Esophagus (tissue), 2 donors: ENCODE measurements around the gene GRB10. TPM values are rescaled to one million over a fixed set of nuclear protein-coding genes. Genes with fewer than 3 reads are reported as not detected.

ENCODE experiments used
- H3K27ac ChIP-seq, 2 donors: one replicate each; pipeline ENCODE4 v1.5.1; 2013; ENCODE audit warnings: low read depth in 2 of 2, mild to moderate bottlenecking in 2 of 2, inconsistent platforms in 1 of 2, low read length in 1 of 2, moderate library complexity in 1 of 2
- H3K27me3 ChIP-seq, 2 donors: one replicate each; pipeline ENCODE4 v1.6.1; 2013; ENCODE audit warnings: low read length in 2 of 2, control low read depth in 1 of 2, mild to moderate bottlenecking in 1 of 2; ENCODE audit not compliant: insufficient read depth in 2 of 2, control insufficient read depth in 1 of 2
- H3K36me3 ChIP-seq, 2 donors: one replicate each; pipeline ENCODE4 v1.6.1; 2013; ENCODE audit warnings: low read length in 1 of 2; ENCODE audit not compliant: control insufficient read depth in 2 of 2, insufficient read depth in 2 of 2
- H3K4me1 ChIP-seq, 2 donors: one replicate each; pipeline ENCODE4 v1.6.1; 2013; ENCODE audit warnings: low read length in 1 of 2; ENCODE audit not compliant: control insufficient read depth in 2 of 2, insufficient read depth in 2 of 2
- H3K4me3 ChIP-seq, 2 donors: one replicate each; pipeline ENCODE4 v1.5.1; 2013; ENCODE audit warnings: low read length in 2 of 2, mild to moderate bottlenecking in 2 of 2, low read depth in 1 of 2, moderate library complexity in 1 of 2
- H3K9me3 ChIP-seq, 2 donors: one replicate each; pipeline ENCODE4 v1.6.1; 2013; ENCODE audit warnings: mild to moderate bottlenecking in 2 of 2, low read depth in 1 of 2, low read length in 1 of 2, moderate library complexity in 1 of 2; ENCODE audit not compliant: control insufficient read depth in 2 of 2, insufficient read depth in 1 of 2
- WGBS, 2 donors: extraction: QIAGEN DNeasy Blood & Tissue Kit; methylation state at CpG; one replicate each; pipeline ENCODE4 v1.1.7; 2013; 5-methylcytosine and 5-hydroxymethylcytosine counted together
- polyA plus RNA-seq, 2 donors: library from polyadenylated mRNA; stranded (reverse); fragments of 200-250 nt; gene quantifications; one replicate each; pipeline ENCODE4 v1.2.3, GENCODE V29; 2013
- donor health status: healthy with polysubstance abuse.
- donor health status: Bipolar disorder and iron deficiency.

GRB10 gene
- polyA plus RNA-seq, 2 donors = 4.0 to 5.0 TPM

DNA sequence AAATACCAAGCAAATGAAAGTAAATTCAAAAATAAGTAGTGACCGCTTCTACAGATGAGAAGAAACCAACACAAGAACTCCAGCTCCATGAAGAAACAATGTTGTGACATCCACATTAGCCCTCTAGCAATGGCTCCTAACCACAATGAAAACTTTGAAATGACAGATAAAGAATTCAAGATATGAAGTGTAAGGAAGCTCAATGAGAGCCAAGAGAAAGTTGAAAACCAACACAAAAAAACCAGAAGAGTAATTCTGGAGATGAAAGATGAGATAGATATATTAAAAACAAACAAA lies 149.3 kb downstream of the GRB10 start:
- no peaks in the 10 kb centered on the region for H3K9me3 ChIP-seq
- WGBS, 2 donors = 96 to 97% methylated on average over 1 of the region's 1 CpG
- H3K4me1 ChIP-seq = peaks cover 0 to 5% of the 10 kb centered on the region in 2 donors
- H3K36me3 ChIP-seq = no peaks in the 10 kb centered on the region
- H3K27me3 ChIP-seq = no peaks in the 10 kb centered on the region
- no peak overlapping the region for H3K27ac ChIP-seq
- H3K4me3 ChIP-seq = no peak overlapping the region

DNA sequence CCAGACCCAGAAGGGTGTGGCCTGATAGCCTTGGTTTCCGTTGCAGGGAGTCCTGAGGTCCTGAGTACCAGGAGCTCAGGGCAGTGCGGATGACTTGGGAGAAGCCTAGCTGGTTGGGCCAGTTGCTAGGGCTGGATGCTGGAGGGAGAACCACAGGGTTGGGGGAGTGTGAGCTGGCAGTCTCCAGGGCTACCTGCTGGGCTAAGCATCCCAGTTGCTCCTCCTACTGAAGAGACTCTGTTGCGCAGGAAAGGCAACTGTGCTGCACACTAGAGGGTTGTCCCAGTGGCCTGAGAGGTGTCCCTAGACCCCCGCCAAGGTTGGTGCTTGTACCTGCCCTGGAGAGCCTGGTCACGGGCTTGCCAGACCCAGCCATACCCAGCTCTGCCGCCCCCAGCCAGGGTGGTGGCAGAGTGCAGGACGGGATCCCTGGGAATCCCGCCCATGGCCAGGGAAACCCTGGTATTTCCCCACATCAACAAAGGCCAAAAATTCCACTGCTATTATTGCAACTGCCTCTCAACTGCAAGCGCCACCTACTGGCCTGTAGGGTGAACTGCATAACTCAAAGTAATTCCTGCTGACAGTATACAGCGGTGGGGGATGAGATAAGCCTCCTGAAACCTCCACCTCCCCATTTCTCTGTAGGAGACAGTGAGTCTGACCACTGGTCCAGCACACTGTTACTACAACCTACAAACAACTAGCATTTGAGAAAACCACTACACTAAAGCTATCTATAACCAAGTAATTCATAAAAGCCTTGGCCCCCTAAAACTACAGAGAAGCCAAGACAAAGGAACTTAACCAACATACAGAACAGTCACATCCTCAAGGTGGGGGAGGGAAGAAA lies 149.9 kb downstream of the GRB10 start:
- Histone ChIP-seq H3K4me1 (peaks cover 0 to 5% of the 10 kb centered on the region in 2 donors), H3K36me3 (no peaks in the 10 kb centered on the region), H3K9me3 (no peaks in the 10 kb centered on the region), H3K27ac (no peak overlapping the region), H3K4me3 (no peak overlapping the region), H3K27me3 (no peaks in the 10 kb centered on the region)
- WGBS, 2 donors = 55 to 67% methylated on average over 10 of the region's 10 CpGs

DNA sequence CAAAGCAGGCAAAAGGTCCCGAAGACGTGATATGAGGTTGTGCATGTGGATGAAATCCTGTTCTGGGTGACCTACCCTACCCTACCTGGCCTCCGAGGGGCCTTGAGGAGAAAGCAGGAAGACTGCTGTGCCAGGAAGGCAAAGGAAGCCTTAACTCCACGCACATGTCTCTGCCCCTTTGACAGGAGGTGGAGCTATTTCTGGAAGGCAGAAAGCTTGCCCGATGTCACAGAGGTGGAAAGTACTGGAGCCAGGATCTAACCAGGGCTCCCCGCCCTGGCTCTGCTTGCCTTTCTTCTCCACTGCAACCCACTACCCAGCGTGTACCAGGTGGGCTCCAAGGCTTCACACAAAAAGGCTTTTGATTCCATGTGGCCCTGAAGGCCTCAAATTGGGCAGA lies 151.1 kb downstream of the GRB10 start:
- no peak overlapping the region for H3K27ac ChIP-seq
- H3K9me3 ChIP-seq = no peaks in the 10 kb centered on the region
- 80 to 83% methylated on average over 7 of the region's 7 CpGs for WGBS, 2 donors
- no peak overlapping the region for H3K4me3 ChIP-seq
- H3K36me3 ChIP-seq = no peaks in the 10 kb centered on the region
- H3K27me3 ChIP-seq = no peaks in the 10 kb centered on the region
- H3K4me1 ChIP-seq = peaks cover 0 to 5% of the 10 kb centered on the region in 2 donors

DNA sequence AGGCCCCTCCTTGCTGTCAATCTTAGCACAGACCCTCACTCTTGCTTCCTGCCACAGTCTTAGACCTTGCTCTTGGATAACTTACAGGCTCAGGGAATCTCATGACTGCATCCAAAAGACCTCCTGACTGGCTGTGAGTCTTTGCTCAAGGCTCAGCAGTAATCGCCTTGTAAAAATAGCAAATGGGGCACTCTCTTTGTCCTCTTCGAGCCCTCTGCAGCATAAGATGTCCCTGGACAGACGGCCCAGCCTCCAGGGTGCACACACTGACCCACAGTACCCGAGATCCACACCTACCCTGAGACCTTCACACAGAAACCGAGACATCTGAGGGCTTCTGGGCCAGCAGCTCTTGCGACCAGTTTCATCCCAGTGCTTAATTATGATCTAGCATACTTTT lies 151.6 kb downstream of the GRB10 start:
- Histone ChIP-seq H3K4me3 (no peak overlapping the region), H3K9me3 (no peaks in the 10 kb centered on the region), H3K27ac (no peak overlapping the region), H3K27me3 (no peaks in the 10 kb centered on the region), H3K4me1 (peaks cover 0 to 5% of the 10 kb centered on the region in 2 donors), H3K36me3 (no peaks in the 10 kb centered on the region)
- WGBS, 2 donors = 90 to 92% methylated on average over 6 of the region's 6 CpGs

DNA sequence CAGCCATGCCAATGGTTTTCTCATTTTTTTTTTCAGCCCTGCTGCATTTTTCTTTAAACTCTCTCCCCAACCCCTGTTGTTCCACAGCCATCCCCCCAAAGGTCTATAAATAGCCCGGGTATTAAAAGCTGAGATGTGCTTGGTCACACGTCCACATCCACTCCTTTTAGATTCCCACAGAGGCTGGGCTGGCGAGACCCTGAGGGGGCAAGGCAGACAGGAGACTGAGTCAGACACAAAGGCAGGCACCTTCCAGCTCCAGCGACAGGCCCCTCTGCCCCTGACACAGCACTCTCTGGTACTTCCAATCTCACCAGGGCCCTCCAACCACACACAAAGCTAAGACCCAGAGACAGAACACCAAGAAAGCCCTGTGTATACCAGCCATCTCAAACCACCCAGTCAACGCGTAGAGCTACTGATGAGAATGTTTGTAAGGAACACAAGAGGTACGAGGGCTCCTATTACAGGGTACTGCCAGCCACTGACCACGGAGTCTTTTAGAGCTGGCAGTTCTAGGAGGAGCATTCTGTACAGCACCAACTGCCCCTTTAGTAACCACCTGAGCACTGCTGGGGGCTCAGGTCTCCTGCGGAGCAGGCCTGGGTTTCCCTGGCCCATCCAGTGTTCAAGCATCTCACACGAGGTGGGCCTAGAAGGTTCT lies 153.3 kb downstream of the GRB10 start:
- WGBS, 2 donors = 84 to 87% methylated on average over 10 of the region's 10 CpGs
- no peaks in the 10 kb centered on the region for H3K36me3 ChIP-seq
- no peaks in the 10 kb centered on the region for H3K27me3 ChIP-seq
- H3K4me3 ChIP-seq = no peak overlapping the region
- no peaks in the 10 kb centered on the region for H3K9me3 ChIP-seq
- peaks cover 0 to 5% of the 10 kb centered on the region in 2 donors for H3K4me1 ChIP-seq
- H3K27ac ChIP-seq = no peak overlapping the region

GRCh38 chr7:50628434-50629084 lies 154.1 kb downstream of the GRB10 start:
- no peaks in the 10 kb centered on the region for H3K36me3 ChIP-seq
- H3K9me3 ChIP-seq = no peaks in the 10 kb centered on the region
- H3K4me3 ChIP-seq = no peak overlapping the region
- 77 to 91% methylated on average over 6 of the region's 6 CpGs for WGBS, 2 donors
- peaks cover 0 to 5% of the 10 kb centered on the region in 2 donors for H3K4me1 ChIP-seq
- no peaks in the 10 kb centered on the region for H3K27me3 ChIP-seq
- no peak overlapping the region for H3K27ac ChIP-seq

DNA sequence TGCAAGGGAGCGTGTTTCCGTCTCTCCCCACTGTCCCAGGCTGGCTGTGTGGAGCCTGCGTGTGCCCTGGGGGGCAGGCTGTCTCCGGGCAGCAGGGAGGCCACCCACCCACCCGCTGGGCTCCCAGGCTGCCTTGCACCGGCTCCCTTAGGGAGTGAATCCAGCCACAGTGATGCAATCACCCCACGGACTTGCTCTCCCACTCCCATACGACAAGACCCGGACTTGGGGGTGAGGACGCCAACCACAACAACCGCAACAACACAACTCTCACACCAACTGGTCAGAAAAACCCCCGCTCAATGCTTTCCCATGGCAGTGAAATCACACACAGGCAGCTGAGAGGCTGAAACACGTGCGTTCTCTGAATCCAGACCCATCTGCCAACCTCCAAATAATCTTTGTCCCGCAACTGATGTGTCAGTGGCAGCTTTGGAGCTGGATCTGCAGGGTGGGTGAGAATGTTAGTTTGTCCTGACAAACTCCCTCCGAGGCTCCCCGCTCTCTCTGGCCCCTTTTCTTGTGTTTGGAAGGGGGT lies 154.8 kb downstream of the GRB10 start:
- no peaks in the 10 kb centered on the region for H3K27me3 ChIP-seq
- 84 to 87% methylated on average over 17 of the region's 17 CpGs for WGBS, 2 donors

GRCh38 chr7:50626286-50626685 lies 156.4 kb downstream of the GRB10 start:
- H3K27me3 ChIP-seq = no peaks in the 10 kb centered on the region
- WGBS, 2 donors = 77 to 92% methylated on average over 3 of the region's 3 CpGs
- H3K36me3 ChIP-seq = no peaks in the 10 kb centered on the region
- no peak overlapping the region for H3K27ac ChIP-seq
- H3K4me1 ChIP-seq = peaks cover 0 to 2% of the 10 kb centered on the region in 2 donors
- H3K9me3 ChIP-seq = no peaks in the 10 kb centered on the region
- H3K4me3 ChIP-seq = no peak overlapping the region

More for the DNA sequence above, 154.8 kb downstream of the GRB10 start:
- H3K36me3 ChIP-seq = no peaks in the 10 kb centered on the region
- H3K9me3 ChIP-seq = no peaks in the 10 kb centered on the region
- H3K4me1 ChIP-seq = peaks cover 0 to 5% of the 10 kb centered on the region in 2 donors
- no peak overlapping the region for H3K4me3 ChIP-seq
- H3K27ac ChIP-seq = no peak overlapping the region

DNA sequence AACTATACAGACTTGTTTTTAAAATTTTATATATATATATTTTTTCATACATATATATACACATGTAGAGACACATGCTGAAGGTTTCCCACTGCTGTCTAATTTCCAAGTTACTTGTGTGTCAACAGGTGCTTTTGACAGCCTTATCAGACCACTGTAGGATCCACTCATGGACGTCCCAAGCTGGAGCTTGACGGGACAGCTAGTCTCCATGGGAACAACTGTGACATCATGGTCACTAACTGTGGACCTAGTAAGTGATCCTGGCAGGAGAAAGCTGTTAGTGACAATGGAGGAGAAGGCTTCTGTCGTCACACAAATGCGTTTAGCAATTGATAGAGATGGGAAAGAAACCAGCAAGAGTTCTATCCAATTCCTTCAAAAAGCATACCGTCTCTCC lies 157.3 kb downstream of the GRB10 start:
- Histone ChIP-seq H3K27ac (no peak overlapping the region), H3K9me3 (no peaks in the 10 kb centered on the region), H3K4me3 (no peak overlapping the region), H3K4me1 (peaks cover 0 to 2% of the 10 kb centered on the region in 2 donors), H3K36me3 (no peaks in the 10 kb centered on the region), H3K27me3 (no peaks in the 10 kb centered on the region)
- 91 to 92% methylated on average over 5 of the region's 5 CpGs for WGBS, 2 donors
